Loucy (cell line): ENCODE results near the gene RNF149.
"Not testable (repeated sequence)": the region's sequence is repeated elsewhere in the genome, so short reads cannot be mapped to it uniquely, and the experiment has no call there.

Experiments
- H2AFZ ChIP-seq: fragments of 200-600 bp; sonication (generic); 2 replicates; pipeline ENCODE4 v1.6.0; 2016; ENCODE audit warnings: antibody characterized with exemption, mild to moderate bottlenecking, low read length, moderate library complexity
- H3F3A ChIP-seq: fragments of 200-600 bp; 2 replicates; pipeline ENCODE4 v1.6.0; 2016; ENCODE audit warnings: antibody characterized with exemption, low read depth, mild to moderate bottlenecking
- H3K27me3 ChIP-seq: fragments of 200-600 bp; sonication (generic); 2 replicates; pipeline ENCODE4 v1.6.1; 2014; ENCODE audit warnings: low read length, mild to moderate bottlenecking; ENCODE audit not compliant: insufficient read depth, poor library complexity, severe bottlenecking
- H3K36me3 ChIP-seq: fragments of 200-600 bp; sonication (generic); 2 replicates; pipeline ENCODE4 v1.6.1; 2016; ENCODE audit warnings: low read length; ENCODE audit not compliant: insufficient read depth
- H3K4me1 ChIP-seq: fragments of 200-600 bp; sonication (generic); 2 replicates; pipeline ENCODE4 v1.5.1; 2014; ENCODE audit warnings: low read length, mild to moderate bottlenecking; ENCODE audit not compliant: insufficient read depth, poor library complexity, severe bottlenecking
- H3K4me2 ChIP-seq: fragments of 200-600 bp; sonication (generic); 2 replicates; pipeline ENCODE4 v1.6.0; 2014; ENCODE audit warnings: antibody characterized with exemption, low read length, low read depth, mild to moderate bottlenecking; ENCODE audit not compliant: poor library complexity, severe bottlenecking
- H3K4me3 ChIP-seq: fragments of 200-600 bp; sonication (generic); 2 replicates; pipeline ENCODE4 v1.5.1; 2014; ENCODE audit warnings: low read length, mild to moderate bottlenecking, mixed read lengths; ENCODE audit not compliant: poor library complexity, severe bottlenecking
- H3K79me2 ChIP-seq: fragments of 200-600 bp; sonication (generic); 2 replicates; pipeline ENCODE4 v1.6.1; 2014; ENCODE audit warnings: low read length; ENCODE audit not compliant: insufficient read depth
- H3K9ac ChIP-seq: fragments of 200-600 bp; sonication (generic); 2 replicates; pipeline ENCODE4 v1.6.0; 2014; ENCODE audit warnings: mild to moderate bottlenecking, low read depth, low read length, moderate library complexity; ENCODE audit not compliant: poor library complexity, severe bottlenecking
- H3K9me2 ChIP-seq: fragments of 200-600 bp; sonication (generic); replicated peaks from 2 replicates; pipeline ENCODE4 v1.6.1; 2016; ENCODE audit warnings: low read depth, low read length, mixed read lengths
- H3K9me3 ChIP-seq: fragments of 200-600 bp; sonication (generic); 2 replicates; pipeline ENCODE4 v1.6.1; 2014; ENCODE audit warnings: mild to moderate bottlenecking, antibody characterized with exemption, low read length, low read depth; ENCODE audit not compliant: insufficient read depth
- H4K20me1 ChIP-seq: fragments of 200-600 bp; sonication (generic); 2 replicates; pipeline ENCODE4 v1.6.0; 2014; ENCODE audit warnings: antibody characterized with exemption, low read length, mild to moderate bottlenecking; ENCODE audit not compliant: insufficient read depth, poor library complexity, severe bottlenecking
- CTCF ChIP-seq: fragments of 200-600 bp; sonication (generic); conservative IDR thresholded peaks from 2 replicates; pipeline ENCODE4 v1.5.1; 2014; ENCODE audit warnings: mild to moderate bottlenecking, antibody characterized with exemption, low read length
- EZH2phosphoT487 ChIP-seq: fragments of 200-600 bp; IDR thresholded peaks from 2 replicates; pipeline ENCODE4 v1.6.1; 2018; ENCODE audit warnings: antibody characterized with exemption, mild to moderate bottlenecking, moderate library complexity, borderline replicate concordance

Gene RNF149

GRCh38 chr2:101356055-101356454, 47.6 kb upstream of the RNF149 start:
- Histone ChIP-seq H3K79me2 (no peaks in the 10 kb centered on the region), H3K27me3 (no peaks in the 10 kb centered on the region), H3F3A (no peaks in the 10 kb centered on the region), H3K4me1 (no peaks in the 10 kb centered on the region), H3K4me3 (no peak overlapping the region), H3K36me3 (no peaks in the 10 kb centered on the region), H3K9me3 (no peaks in the 10 kb centered on the region), H3K4me2 (no peak overlapping the region), H4K20me1 (no peaks in the 10 kb centered on the region), H3K9ac (no peak overlapping the region), H2AFZ (no peak overlapping the region), H3K9me2 (no peaks in the 10 kb centered on the region)
- TF ChIP-seq EZH2phosphoT487: no peak
- no peak for TF ChIP-seq CTCF

DNA sequence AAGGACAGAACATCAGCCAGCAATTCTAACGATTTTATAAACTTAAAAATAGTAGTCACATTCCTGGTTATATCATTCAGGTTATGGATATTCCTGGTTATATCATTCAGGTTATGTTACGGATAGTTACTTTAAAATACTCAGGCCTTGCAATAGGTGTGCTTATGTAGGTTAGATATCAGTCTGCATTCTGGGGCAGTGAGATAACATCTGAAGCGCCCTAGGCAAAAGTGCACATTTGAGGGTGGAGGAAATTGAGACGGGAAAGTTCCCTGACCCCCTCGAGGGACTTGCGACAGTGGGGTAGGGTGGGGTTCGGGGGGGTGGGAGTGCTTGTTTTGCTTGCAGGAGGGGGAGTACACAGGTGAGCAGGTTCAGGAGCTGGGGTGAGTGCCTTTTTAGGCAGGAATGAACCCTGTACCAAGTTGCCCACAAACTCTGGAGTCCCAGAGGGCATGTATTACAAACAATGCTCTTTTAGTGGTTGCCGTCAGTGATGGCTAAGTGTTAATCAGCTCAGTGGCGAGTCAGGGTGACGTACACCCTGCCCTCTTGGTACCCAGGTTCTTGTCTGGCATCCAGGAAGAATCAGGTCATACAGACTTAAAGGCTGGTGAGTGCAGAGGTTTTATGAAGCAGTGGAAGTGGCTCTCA, 47.0 kb upstream of the RNF149 start:
- TF ChIP-seq EZH2phosphoT487: no peak
- TF ChIP-seq CTCF: no peak
- H3K9me2 ChIP-seq: no peaks in the 10 kb centered on the region
- H3K27me3 ChIP-seq: no peaks in the 10 kb centered on the region
- H3F3A ChIP-seq: no peaks in the 10 kb centered on the region
- H3K4me1 ChIP-seq: no peaks in the 10 kb centered on the region
- H4K20me1 ChIP-seq: no peaks in the 10 kb centered on the region
- no peaks in the 10 kb centered on the region for H3K79me2 ChIP-seq
- no peaks in the 10 kb centered on the region for H3K9me3 ChIP-seq
- no peak overlapping the region for H3K9ac ChIP-seq
- no peaks in the 10 kb centered on the region for H3K36me3 ChIP-seq
- H3K4me2 ChIP-seq: no peak overlapping the region
- H3K4me3 ChIP-seq: no peak overlapping the region
- no peak overlapping the region for H2AFZ ChIP-seq

GRCh38 chr2:101354420-101355311, 46.2 kb upstream of the RNF149 start:
- Histone ChIP-seq H3K79me2 (no peaks in the 10 kb centered on the region), H3K4me1 (no peaks in the 10 kb centered on the region), H3K9me3 (no peaks in the 10 kb centered on the region), H3K4me3 (no peak overlapping the region), H2AFZ (no peak overlapping the region), H3K36me3 (no peaks in the 10 kb centered on the region), H3K9ac (no peak overlapping the region), H3F3A (no peaks in the 10 kb centered on the region), H3K4me2 (no peak overlapping the region), H4K20me1 (no peaks in the 10 kb centered on the region), H3K27me3 (no peaks in the 10 kb centered on the region), H3K9me2 (no peaks in the 10 kb centered on the region)
- no peak for TF ChIP-seq EZH2phosphoT487
- no peak for TF ChIP-seq CTCF

- not testable (repeated sequence) for H4K20me1 ChIP-seq, H3K9ac ChIP-seq, H3K4me1 ChIP-seq, H3K79me2 ChIP-seq, H3K9me2 ChIP-seq, H3K4me3 ChIP-seq, H3F3A ChIP-seq, H3K9me3 ChIP-seq, H3K27me3 ChIP-seq, H3K4me2 ChIP-seq, H2AFZ ChIP-seq, H3K36me3 ChIP-seq
Measured at GRCh38 chr2:101352631-101353030, 44.1 kb upstream of the RNF149 start.
